Airway epithelial cell (primary cell): ENCODE measurements around the gene CDX1. TPM values are rescaled to one million over a fixed set of nuclear protein-coding genes. Genes with fewer than 3 reads are reported as not detected.

Experiments used
- total RNA-seq: library from RNA; depleted of rRNA; stranded (reverse); fragments of >200 nt; gene quantifications from 2 replicates; pipeline ENCODE4 v1.2.3, GENCODE V29; 2015

Gene CDX1
- total RNA-seq, result not detected in 2 replicates

GRCh38 chr5:150166650-150167511 lies at the start of gene CDX1:
Gene CDX1 (plus strand): TSS chr5:150166778. CDS start chr5:150166877, 99 bp downstream.

GRCh38 chr5:150155258-150156026 lies 11.1 kb upstream of the CDX1 start, which contains the start of gene PDGFRB:
Gene PDGFRB (minus strand): TSS chr5:150155845. CDS start chr5:150137047, 18,798 bp downstream.

DNA sequence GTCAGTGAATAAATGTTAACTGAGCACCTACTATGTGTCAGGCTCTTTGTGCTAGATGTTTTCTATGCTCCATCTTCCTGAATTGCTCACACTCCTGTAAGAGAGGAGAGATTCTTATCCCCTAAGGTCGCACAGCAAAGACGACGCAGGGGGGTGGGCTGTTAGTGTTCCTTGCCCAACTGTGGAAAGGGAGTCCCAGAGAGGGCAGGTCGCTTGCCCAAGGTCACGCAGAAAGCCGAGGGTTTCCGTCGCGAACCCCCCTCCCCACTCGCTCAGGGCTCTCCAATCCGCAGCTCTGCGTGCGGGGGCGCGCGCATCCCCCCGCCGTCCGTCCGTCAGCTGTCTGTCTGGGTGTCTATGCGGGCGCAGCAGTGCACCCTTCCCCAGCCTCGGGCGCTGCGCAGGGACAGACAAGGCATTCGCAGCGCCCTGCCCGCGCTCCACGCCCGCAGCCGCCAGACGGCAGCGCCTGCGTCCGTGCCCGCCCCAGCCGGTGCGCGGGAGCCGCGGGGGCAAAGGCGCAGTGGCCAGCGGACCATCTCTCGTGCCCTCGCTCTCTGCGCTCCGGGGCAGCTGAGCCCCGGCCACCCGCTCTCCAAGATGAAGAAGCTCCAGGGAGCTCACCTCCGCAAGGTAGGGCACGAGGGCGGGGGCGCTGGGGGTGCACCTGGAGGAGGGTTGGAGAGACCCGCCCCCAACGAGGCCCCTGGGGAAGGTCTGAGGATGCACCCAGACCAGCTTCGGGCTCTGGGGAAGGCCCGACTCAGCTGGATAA lies 23.3 kb downstream of the CDX1 start, which contains the start of gene SLC6A7:
TSS of gene SLC6A7 (plus strand) at position 335 of the 775 bp plus-strand sequence. CDS start at position 601, 266 bp downstream.

Other genes with a start within 250 kb of the CDX1 start
- gene PDE6A, start 222.0 kb upstream of the CDX1 start, total RNA-seq, result 0.07 TPM in 1 of 2 replicates, not detected in the other
- 7.8 and 10.0 TPM in 2 replicates for gene SLC26A2, start 206.0 kb upstream of the CDX1 start, total RNA-seq
- 2.1 and 2.8 TPM in 2 replicates for gene TIGD6, start 166.1 kb upstream of the CDX1 start, total RNA-seq
- gene HMGXB3, start 166.0 kb upstream of the CDX1 start, total RNA-seq, result 24.5 and 30.3 TPM in 2 replicates
- gene CSF1R, start 80.2 kb upstream of the CDX1 start, total RNA-seq, result 0.09 TPM in 1 of 2 replicates, not detected in the other
- 3.9 and 4.9 TPM in 2 replicates for gene PDGFRB, start 10.9 kb upstream of the CDX1 start, total RNA-seq
- not detected in 2 replicates for gene SLC6A7, start 23.3 kb downstream of the CDX1 start, total RNA-seq
- gene CAMK2A, start 123.0 kb downstream of the CDX1 start, total RNA-seq, result not detected in 2 replicates
- gene ARSI, start 136.1 kb downstream of the CDX1 start, total RNA-seq, result 3.3 and 5.8 TPM in 2 replicates
- 43.8 and 52.5 TPM in 2 replicates for gene TCOF1, start 190.9 kb downstream of the CDX1 start, total RNA-seq
- gene CD74, start 246.1 kb downstream of the CDX1 start, total RNA-seq, result 7.5 and 9.1 TPM in 2 replicates